Bronchial epithelial cell (primary cell): ENCODE measurements around the gene OR2F2. TPM values are rescaled to one million over a fixed set of nuclear protein-coding genes. Genes with fewer than 3 reads are reported as not detected.

ENCODE experiments used
- DNase-seq: peaks from one replicate; pipeline ENCODE4 v3.0.0-alpha.2; 2010; ENCODE audit warnings: low read depth
- FAIRE-seq: peaks from 2 replicates; lab custom pipeline; 2011; peaks lifted over from hg19 to GRCh38; lab: Jason Lieb, UNC
- H3K27me3 ChIP-seq: 2 replicates; pipeline ENCODE4 v1.5.1; 2011; ENCODE audit warnings: low read length; ENCODE audit not compliant: control insufficient read depth, insufficient read depth
- H3K36me3 ChIP-seq: 2 replicates; pipeline ENCODE4 v1.5.1; 2011; ENCODE audit warnings: low read length; ENCODE audit not compliant: control insufficient read depth, insufficient read depth
- H3K4me3 ChIP-seq: 2 replicates; pipeline ENCODE4 v1.5.1; 2011; ENCODE audit warnings: mild to moderate bottlenecking, low read depth, low read length, control low read depth
- CTCF ChIP-seq: IDR thresholded peaks from 2 replicates; pipeline ENCODE4 v1.5.1; 2011; ENCODE audit warnings: mild to moderate bottlenecking, moderate library complexity, low read length, control low read depth, inconsistent platforms; ENCODE audit not compliant: insufficient read depth, severe bottlenecking
- total RNA-seq: library from RNA; depleted of rRNA; stranded (reverse); fragments of >200 nt; gene quantifications from 2 replicates; pipeline ENCODE4 v1.2.1, GENCODE V29; 2014

Gene OR2F2
- total RNA-seq, 1 donor from 2014 or later, result not detected

DNA sequence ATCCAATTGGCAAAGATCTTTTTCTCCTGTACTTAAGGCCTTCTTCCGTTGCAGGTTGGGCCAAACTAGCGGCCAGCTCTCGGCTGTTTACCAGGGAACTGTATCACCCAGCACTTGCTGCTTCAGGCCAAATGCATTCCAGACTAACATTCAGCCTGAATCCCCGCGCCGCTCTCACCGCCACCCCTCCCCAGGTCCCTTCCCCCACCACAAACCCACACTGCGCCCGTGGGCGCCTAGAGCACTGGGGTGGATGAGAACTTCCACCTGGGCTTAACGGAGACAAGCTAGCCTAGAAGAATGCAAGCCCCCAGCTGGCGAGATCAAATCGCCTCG is 33.7 kb upstream of the OR2F2 start:
- H3K36me3 ChIP-seq, result no peaks in the 10 kb centered on the region
- H3K4me3 ChIP-seq, result peak overlapping the region; percentile 90
- H3K27me3 ChIP-seq, result no peaks in the 10 kb centered on the region
- no peak for TF ChIP-seq CTCF
- FAIRE-seq, result no peak
- DNase-seq, result peak; percentile 37

DNA sequence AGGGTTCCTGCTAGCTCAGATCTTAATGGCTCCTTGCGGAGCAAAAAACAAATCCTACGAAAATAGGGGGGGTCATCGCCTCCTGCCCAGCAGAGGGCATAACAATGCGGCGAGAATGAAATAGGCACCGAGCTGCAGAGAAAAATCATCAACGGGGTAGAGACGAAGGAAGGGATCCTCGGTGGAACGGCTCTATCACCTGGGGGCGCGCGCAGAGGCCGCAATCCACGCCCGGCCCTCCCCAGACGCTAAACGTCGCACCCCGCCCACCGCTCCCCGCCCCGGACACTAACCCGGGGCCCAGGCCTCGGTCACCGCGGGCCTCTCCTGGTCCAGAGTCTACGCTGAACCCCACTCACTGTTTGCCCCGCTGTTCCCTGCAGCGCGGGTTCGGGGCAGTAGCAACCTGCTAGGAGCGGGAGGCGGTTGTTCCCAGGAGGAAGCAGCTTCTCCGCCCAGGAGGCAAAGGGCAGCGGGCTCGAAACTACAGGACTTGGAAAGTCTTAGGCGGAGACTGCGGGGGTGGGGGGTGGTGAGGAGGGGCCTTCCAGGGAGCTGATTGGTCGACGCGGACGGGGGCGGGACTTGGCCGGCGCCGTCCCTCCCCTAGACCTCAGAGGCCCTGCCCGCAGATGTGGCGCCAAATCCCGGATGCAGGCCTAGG is 33.2 kb upstream of the OR2F2 start, which contains the start of gene TCAF1:
Gene TCAF1 (minus strand): TSS at position 509 of the 664 bp plus-strand sequence. CDS start 25,568 bp downstream, outside the sequence.
- no peak for FAIRE-seq
- Histone ChIP-seq H3K36me3 (no peaks in the 10 kb centered on the region), H3K4me3 (peak within 1 kb of the TSS; percentile 90), H3K27me3 (no peaks in the 10 kb centered on the region)
- DNase-seq, result peak; percentile 83
- TF ChIP-seq CTCF, result peak; percentile 29

GRCh38 chr7:143902332-143902899 is 32.6 kb upstream of the OR2F2 start:
- H3K4me3 ChIP-seq, result no peak overlapping the region
- H3K36me3 ChIP-seq, result no peaks in the 10 kb centered on the region
- H3K27me3 ChIP-seq, result no peaks in the 10 kb centered on the region
- no peak for TF ChIP-seq CTCF
- no peak for DNase-seq
- no peak for FAIRE-seq

DNA sequence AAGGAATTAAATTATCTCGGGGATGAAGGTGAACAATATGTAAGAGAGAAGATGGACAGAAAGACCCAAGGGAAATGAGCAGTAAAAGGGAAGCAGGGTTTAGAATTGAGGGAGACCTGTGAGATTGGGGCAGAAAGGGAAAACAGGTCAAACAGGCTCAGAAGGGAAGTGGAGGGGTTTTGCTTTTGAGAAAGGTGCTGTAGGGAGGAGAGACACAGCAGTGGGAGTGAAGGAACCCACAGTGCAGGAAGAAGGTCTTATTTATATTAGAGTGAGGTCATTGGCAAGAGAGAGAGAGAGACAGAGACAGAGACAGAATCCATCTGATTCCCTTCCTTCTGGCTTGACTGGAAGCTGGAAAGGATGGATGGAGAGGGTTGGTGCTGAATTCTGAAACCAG is 29.5 kb upstream of the OR2F2 start:
- FAIRE-seq (no peak), DNase-seq (no peak)
- H3K36me3 ChIP-seq, result no peaks in the 10 kb centered on the region
- H3K4me3 ChIP-seq, result no peak overlapping the region
- no peak for TF ChIP-seq CTCF
- H3K27me3 ChIP-seq, result no peaks in the 10 kb centered on the region

GRCh38 chr7:143906151-143906550 is 28.9 kb upstream of the OR2F2 start:
- DNase-seq, result no peak
- Histone ChIP-seq H3K27me3 (no peaks in the 10 kb centered on the region), H3K4me3 (no peak overlapping the region), H3K36me3 (no peaks in the 10 kb centered on the region)
- no peak for TF ChIP-seq CTCF
- no peak for FAIRE-seq
